ENCODE data around the gene SETD6.
A peak's percentile ranks its signal among the peaks of the same experiment; 100 is the strongest.
"Not testable (repeated sequence)": the region's sequence is repeated elsewhere in the genome, so short reads cannot be mapped to it uniquely, and the experiment has no call there.

Gene SETD6

GRCh38 chr16:58481226-58481869, 34.0 kb upstream of the SETD6 start:
- H3K27ac ChIP-seq (ENCODE audit: low read length): no peak overlapping the region
- no peak overlapping the region for H3K9ac ChIP-seq (ENCODE audit: low read length)
- H3K9me3 ChIP-seq (ENCODE audit: control insufficient read depth, low read depth, low read length): no peaks in the 10 kb centered on the region
- H3K27me3 ChIP-seq (ENCODE audit: control insufficient read depth, insufficient read depth, low read length): no peaks in the 10 kb centered on the region
- H3K4me3 ChIP-seq (ENCODE audit: low read length): no peak overlapping the region
- no peaks in the 10 kb centered on the region for H3K36me3 ChIP-seq (ENCODE audit: control insufficient read depth, low read depth, low read length)
- H3K4me1 ChIP-seq (ENCODE audit: control insufficient read depth, low read depth, low read length): peaks cover 2% of the 10 kb centered on the region

DNA sequence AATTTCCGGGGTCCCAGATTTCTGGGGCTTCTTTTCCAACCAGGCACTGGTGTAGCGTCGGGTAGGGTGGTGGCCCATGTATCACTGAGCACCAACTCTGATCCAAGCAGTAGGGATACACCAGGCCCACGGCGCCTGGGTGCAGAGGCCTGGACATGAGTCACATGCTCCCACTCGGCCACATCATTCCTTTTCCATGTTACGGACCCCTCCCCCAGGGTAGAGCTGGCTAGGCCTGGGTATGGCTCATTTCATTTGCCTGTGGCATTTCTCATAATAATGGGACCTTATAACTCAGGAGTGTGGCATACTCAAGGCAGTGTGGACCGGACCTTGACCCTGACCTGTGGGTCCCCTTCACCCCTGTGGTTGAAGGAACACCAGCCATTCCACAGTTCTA, 33.4 kb upstream of the SETD6 start:
- peaks cover 2% of the 10 kb centered on the region for H3K4me1 ChIP-seq (ENCODE audit: control insufficient read depth, low read depth, low read length)
- H3K27me3 ChIP-seq (ENCODE audit: control insufficient read depth, insufficient read depth, low read length): no peaks in the 10 kb centered on the region
- no peaks in the 10 kb centered on the region for H3K9me3 ChIP-seq (ENCODE audit: control insufficient read depth, low read depth, low read length)
- H3K9ac ChIP-seq (ENCODE audit: low read length): no peak overlapping the region
- no peak overlapping the region for H3K4me3 ChIP-seq (ENCODE audit: low read length)
- no peak overlapping the region for H3K27ac ChIP-seq (ENCODE audit: low read length)
- no peaks in the 10 kb centered on the region for H3K36me3 ChIP-seq (ENCODE audit: control insufficient read depth, low read depth, low read length)

DNA sequence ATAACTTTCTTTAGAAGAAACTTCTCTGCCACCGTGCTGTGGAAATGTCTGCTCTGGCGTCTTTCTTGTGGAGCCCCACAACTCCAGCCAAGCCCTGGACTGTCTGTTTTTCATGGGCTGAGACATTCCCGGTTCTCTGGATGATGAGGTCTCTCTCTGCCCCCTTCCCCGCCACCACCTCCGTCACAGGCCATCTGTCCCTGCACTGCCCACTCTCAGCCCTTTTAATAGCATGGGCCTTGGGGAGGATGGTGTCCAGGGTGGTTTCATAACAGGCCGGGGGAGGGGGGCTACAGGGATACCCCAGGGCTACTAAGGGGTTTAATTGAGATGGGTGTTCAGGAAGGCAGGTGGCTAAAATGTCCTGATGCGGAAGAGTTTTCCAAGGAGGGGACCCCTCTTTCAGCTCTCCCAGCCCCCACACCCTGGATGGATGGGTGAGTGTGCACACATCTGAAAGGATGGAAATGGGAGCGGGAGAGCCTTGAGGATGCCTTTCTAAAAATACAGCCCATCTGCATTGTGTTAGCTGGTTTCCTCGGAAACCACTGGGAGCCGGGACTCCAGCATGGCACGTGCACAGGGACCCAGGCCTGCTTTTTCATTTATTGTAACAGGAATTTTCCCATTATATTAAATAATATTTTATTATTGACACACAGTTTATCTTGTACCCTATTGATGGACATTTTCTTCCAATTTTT, 30.0 kb upstream of the SETD6 start:
- Histone ChIP-seq H3K27ac (ENCODE audit: low read length) (no peak overlapping the region), H3K27me3 (ENCODE audit: control insufficient read depth, insufficient read depth, low read length) (no peaks in the 10 kb centered on the region), H3K4me1 (ENCODE audit: control insufficient read depth, low read depth, low read length) (peaks cover 2% of the 10 kb centered on the region), H3K9me3 (ENCODE audit: control insufficient read depth, low read depth, low read length) (no peaks in the 10 kb centered on the region), H3K4me3 (ENCODE audit: low read length) (no peak overlapping the region), H3K9ac (ENCODE audit: low read length) (no peak overlapping the region), H3K36me3 (ENCODE audit: control insufficient read depth, low read depth, low read length) (no peaks in the 10 kb centered on the region)

- Histone ChIP-seq H3K27me3 (ENCODE audit: control insufficient read depth, insufficient read depth, low read length) (no peaks in the 10 kb centered on the region), H3K36me3 (ENCODE audit: control insufficient read depth, low read depth, low read length) (no peaks in the 10 kb centered on the region), H3K4me3 (ENCODE audit: low read length) (no peak overlapping the region), H3K4me1 (ENCODE audit: control insufficient read depth, low read depth, low read length) (peaks cover 2% of the 10 kb centered on the region), H3K9me3 (ENCODE audit: control insufficient read depth, low read depth, low read length) (no peaks in the 10 kb centered on the region), H3K9ac (ENCODE audit: low read length) (no peak overlapping the region), H3K27ac (ENCODE audit: low read length) (no peak overlapping the region)
Measured at GRCh38 chr16:58487566-58488351, 27.6 kb upstream of the SETD6 start.

- Histone ChIP-seq H3K4me1 (ENCODE audit: control insufficient read depth, low read depth, low read length) (no peaks in the 10 kb centered on the region), H3K36me3 (ENCODE audit: control insufficient read depth, low read depth, low read length) (no peaks in the 10 kb centered on the region), H3K4me3 (ENCODE audit: low read length) (no peak overlapping the region), H3K9ac (ENCODE audit: low read length) (no peak overlapping the region), H3K27ac (ENCODE audit: low read length) (no peak overlapping the region), H3K9me3 (ENCODE audit: control insufficient read depth, low read depth, low read length) (no peaks in the 10 kb centered on the region), H3K27me3 (ENCODE audit: control insufficient read depth, insufficient read depth, low read length) (no peaks in the 10 kb centered on the region)
Measured at GRCh38 chr16:58488531-58488930, 26.8 kb upstream of the SETD6 start.

GRCh38 chr16:58490065-58490464, 25.3 kb upstream of the SETD6 start:
- peaks cover 3% of the 10 kb centered on the region for H3K4me1 ChIP-seq (ENCODE audit: control insufficient read depth, low read depth, low read length)
- no peaks in the 10 kb centered on the region for H3K27me3 ChIP-seq (ENCODE audit: control insufficient read depth, insufficient read depth, low read length)
- H3K36me3 ChIP-seq (ENCODE audit: control insufficient read depth, low read depth, low read length): no peaks in the 10 kb centered on the region
- H3K27ac ChIP-seq (ENCODE audit: low read length): no peak overlapping the region
- no peaks in the 10 kb centered on the region for H3K9me3 ChIP-seq (ENCODE audit: control insufficient read depth, low read depth, low read length)
- H3K4me3 ChIP-seq (ENCODE audit: low read length): no peak overlapping the region
- H3K9ac ChIP-seq (ENCODE audit: low read length): no peak overlapping the region

DNA sequence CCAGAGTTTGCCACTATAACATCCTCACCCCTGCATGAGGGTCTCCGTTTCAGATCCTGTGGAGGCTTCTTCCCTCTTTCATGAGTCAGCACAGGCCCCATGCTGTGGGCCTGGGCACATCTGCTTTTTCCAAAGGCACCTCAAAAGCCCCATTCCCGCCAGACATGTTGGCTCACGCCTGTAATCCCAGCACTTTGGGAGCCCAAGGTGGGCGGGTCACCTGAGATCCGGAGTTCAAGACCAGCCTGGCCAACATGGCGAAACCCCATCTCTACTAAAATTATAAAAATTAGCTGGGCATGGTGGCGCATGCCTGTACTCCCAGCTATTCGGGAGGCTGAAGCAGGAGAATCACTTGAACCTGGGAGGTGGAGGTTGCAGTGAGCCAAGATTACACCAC, 24.8 kb upstream of the SETD6 start:
- not testable (repeated sequence) for H3K36me3 ChIP-seq (ENCODE audit: control insufficient read depth, low read depth, low read length); H3K27ac ChIP-seq (ENCODE audit: low read length); H3K4me3 ChIP-seq (ENCODE audit: low read length); H3K27me3 ChIP-seq (ENCODE audit: control insufficient read depth, insufficient read depth, low read length); H3K9ac ChIP-seq (ENCODE audit: low read length); H3K9me3 ChIP-seq (ENCODE audit: control insufficient read depth, low read depth, low read length); H3K4me1 ChIP-seq (ENCODE audit: control insufficient read depth, low read depth, low read length)

- Histone ChIP-seq H3K4me3 (ENCODE audit: low read length) (no peak overlapping the region), H3K4me1 (ENCODE audit: control insufficient read depth, low read depth, low read length) (peaks cover 15% of the 10 kb centered on the region), H3K27ac (ENCODE audit: low read length) (no peak overlapping the region), H3K9ac (ENCODE audit: low read length) (no peak overlapping the region), H3K27me3 (ENCODE audit: control insufficient read depth, insufficient read depth, low read length) (no peaks in the 10 kb centered on the region), H3K9me3 (ENCODE audit: control insufficient read depth, low read depth, low read length) (no peaks in the 10 kb centered on the region), H3K36me3 (ENCODE audit: control insufficient read depth, low read depth, low read length) (no peaks in the 10 kb centered on the region)
Measured at GRCh38 chr16:58492066-58492465, 23.3 kb upstream of the SETD6 start.

- Histone ChIP-seq H3K27me3 (ENCODE audit: control insufficient read depth, insufficient read depth, low read length) (no peaks in the 10 kb centered on the region), H3K9ac (ENCODE audit: low read length) (no peak overlapping the region), H3K4me3 (ENCODE audit: low read length) (no peak overlapping the region), H3K4me1 (ENCODE audit: control insufficient read depth, low read depth, low read length) (peaks cover 15% of the 10 kb centered on the region), H3K27ac (ENCODE audit: low read length) (no peak overlapping the region), H3K9me3 (ENCODE audit: control insufficient read depth, low read depth, low read length) (no peaks in the 10 kb centered on the region), H3K36me3 (ENCODE audit: control insufficient read depth, low read depth, low read length) (no peaks in the 10 kb centered on the region)
Measured at GRCh38 chr16:58492735-58493134, 22.6 kb upstream of the SETD6 start.

DNA sequence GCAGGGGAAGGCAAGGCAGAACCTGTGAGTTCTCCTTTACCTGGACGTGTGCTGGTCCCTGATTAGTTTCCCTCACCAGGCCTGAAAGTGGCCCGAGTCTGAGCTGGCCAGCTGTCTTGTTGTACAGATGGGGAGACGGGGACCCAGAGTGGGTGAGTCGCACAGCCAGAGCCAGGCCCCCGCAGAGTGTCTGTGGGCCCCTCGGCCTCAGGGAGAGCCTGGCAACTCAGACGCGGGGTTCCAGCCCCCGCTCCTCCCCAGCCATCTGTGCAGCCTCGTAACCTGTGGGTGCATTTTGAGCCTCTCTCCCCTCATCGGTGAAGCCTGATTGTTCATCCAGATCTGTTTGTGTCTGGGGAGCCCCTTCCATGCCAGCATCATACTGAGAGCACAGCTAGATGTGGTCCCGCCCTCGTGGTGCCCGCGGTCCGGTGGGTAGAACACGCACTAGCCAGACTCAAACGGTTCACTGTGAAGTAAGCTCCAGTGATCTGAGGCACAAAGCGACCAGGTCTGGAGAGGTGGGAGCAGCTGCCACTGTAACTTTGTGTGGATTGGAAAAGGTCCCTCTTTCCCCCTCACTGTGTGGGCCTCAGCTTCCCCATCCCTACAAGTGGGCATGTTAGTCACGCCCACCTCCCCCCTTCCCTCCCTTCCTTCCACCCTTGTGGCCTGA, 21.4 kb upstream of the SETD6 start:
- no peak overlapping the region for H3K4me3 ChIP-seq (ENCODE audit: low read length)
- H3K27me3 ChIP-seq (ENCODE audit: control insufficient read depth, insufficient read depth, low read length): peaks cover 7% of the 10 kb centered on the region
- H3K36me3 ChIP-seq (ENCODE audit: control insufficient read depth, low read depth, low read length): no peaks in the 10 kb centered on the region
- no peak overlapping the region for H3K9ac ChIP-seq (ENCODE audit: low read length)
- no peak overlapping the region for H3K27ac ChIP-seq (ENCODE audit: low read length)
- peaks cover 15% of the 10 kb centered on the region for H3K4me1 ChIP-seq (ENCODE audit: control insufficient read depth, low read depth, low read length)
- no peaks in the 10 kb centered on the region for H3K9me3 ChIP-seq (ENCODE audit: control insufficient read depth, low read depth, low read length)

DNA sequence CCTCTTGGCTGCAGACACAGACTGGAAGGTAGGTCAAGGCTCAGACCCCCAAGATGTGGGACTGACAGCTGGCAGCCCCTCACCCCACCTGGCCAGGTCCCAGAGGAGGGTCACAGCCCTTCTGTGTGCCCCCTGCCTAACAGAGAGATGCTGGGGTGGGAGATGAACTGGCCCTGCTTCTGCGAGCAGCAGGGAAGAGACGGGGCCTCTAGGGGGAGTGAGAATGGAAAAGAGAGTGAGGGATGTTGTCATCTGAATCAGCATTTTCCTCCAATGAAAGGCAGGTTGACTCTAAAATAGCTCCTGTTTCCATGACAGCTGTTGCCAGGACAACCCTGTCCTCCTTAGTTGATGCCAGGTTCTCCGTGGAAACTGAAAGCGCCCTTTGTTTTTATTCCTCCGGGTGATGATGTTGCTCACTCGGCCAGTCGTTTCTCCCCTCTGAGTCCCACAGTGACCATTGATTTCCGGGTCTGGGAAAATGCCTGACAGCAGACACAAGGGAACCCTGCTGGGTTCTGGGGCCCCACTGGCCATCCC, 20.3 kb upstream of the SETD6 start:
- H3K36me3 ChIP-seq (ENCODE audit: control insufficient read depth, low read depth, low read length): no peaks in the 10 kb centered on the region
- peak overlapping the region; percentile 7 for H3K4me3 ChIP-seq (ENCODE audit: low read length)
- peak overlapping the region; percentile 46 for H3K9ac ChIP-seq (ENCODE audit: low read length)
- H3K4me1 ChIP-seq (ENCODE audit: control insufficient read depth, low read depth, low read length): peaks cover 18% of the 10 kb centered on the region
- H3K9me3 ChIP-seq (ENCODE audit: control insufficient read depth, low read depth, low read length): no peaks in the 10 kb centered on the region
- peaks cover 10% of the 10 kb centered on the region for H3K27me3 ChIP-seq (ENCODE audit: control insufficient read depth, insufficient read depth, low read length)
- H3K27ac ChIP-seq (ENCODE audit: low read length): peak overlapping the region; percentile 67
